Measurements from ENCODE around the gene TRPM3. TPM values are rescaled to one million over a fixed set of nuclear protein-coding genes. Genes with fewer than 3 reads are reported as not detected.

TRPM3 gene
- total and polyA plus RNA-seq, 4 donors, result 0.07 to 0.89 (median 0.67) TPM

DNA sequence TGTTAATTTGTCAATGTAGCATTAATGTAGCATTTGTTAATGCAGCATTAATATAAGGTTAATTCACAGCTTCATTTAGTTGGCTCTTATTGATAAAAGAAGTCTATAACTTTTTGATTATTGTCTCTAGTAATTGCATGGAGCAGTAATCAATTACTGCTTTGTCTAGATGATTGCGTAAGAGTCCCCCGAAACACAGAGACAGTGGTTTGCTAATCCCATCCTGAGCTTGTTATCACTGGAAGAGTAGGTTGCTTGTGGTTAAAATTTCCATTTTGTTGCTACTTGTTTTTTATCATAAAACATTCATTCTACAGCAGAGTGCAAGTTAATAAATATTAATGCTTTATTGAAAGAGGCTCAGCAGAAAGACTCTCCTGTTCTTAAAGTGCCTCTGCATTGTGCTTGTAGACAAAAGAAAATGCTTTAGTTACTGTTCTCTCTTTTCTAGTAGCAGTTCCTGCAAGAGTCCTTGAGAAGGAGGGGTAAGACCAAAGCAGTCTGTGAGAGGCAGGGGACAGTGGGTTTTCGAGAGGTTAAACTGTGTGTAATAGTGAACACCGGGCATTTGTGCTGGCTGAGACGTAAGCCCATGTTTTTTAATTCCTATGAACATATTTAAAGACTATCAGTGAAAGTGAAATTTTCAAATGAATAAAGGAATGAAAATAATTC lies 291.7 kb downstream of the TRPM3 start:
- Histone ChIP-seq H3K4me3 (ENCODE audit: low read depth in 1 of 3, low read length in 3 of 3) (no peak overlapping the region), H3K36me3 (ENCODE audit: control insufficient read depth in 4 of 4, insufficient read depth in 3 of 4, low read depth in 1 of 4, low read length in 3 of 4) (no peaks in the 10 kb centered on the region), H3K9me3 (ENCODE audit: control insufficient read depth in 4 of 4, low read length in 3 of 4) (no peaks in the 10 kb centered on the region), H3K9ac (ENCODE audit: low read depth in 1 of 2, low read length in 2 of 2) (no peak overlapping the region), H3K27ac (ENCODE audit: low read depth in 1 of 2, low read length in 2 of 2) (no peak overlapping the region), H3K27me3 (ENCODE audit: control insufficient read depth in 4 of 4, insufficient read depth in 4 of 4, low read length in 3 of 4) (no peaks in the 10 kb centered on the region), H3K4me1 (ENCODE audit: control insufficient read depth in 4 of 4, insufficient read depth in 4 of 4, low read length in 3 of 4) (peaks cover 0 to 2% (median 0%) of the 10 kb centered on the region in 4 donors)
- WGBS, result 88% methylated on average over 5 of the region's 5 CpGs
- DNase-seq (ENCODE audit: low spot score), result no peak
- TF ChIP-seq HNF4G (IDR thresholded peaks at IDR 0.05) (no peak), EGR1 (IDR thresholded peaks at IDR 0.05; ENCODE audit: low read depth in 2 of 2) (no peak), RXRA (IDR thresholded peaks at IDR 0.05) (no peak), FOXA2 (IDR thresholded peaks at IDR 0.05) (no peak), HNF4A (conservative IDR thresholded peaks at IDR 0.05) (no peak)
- TF ChIP-seq, protein P1, sequence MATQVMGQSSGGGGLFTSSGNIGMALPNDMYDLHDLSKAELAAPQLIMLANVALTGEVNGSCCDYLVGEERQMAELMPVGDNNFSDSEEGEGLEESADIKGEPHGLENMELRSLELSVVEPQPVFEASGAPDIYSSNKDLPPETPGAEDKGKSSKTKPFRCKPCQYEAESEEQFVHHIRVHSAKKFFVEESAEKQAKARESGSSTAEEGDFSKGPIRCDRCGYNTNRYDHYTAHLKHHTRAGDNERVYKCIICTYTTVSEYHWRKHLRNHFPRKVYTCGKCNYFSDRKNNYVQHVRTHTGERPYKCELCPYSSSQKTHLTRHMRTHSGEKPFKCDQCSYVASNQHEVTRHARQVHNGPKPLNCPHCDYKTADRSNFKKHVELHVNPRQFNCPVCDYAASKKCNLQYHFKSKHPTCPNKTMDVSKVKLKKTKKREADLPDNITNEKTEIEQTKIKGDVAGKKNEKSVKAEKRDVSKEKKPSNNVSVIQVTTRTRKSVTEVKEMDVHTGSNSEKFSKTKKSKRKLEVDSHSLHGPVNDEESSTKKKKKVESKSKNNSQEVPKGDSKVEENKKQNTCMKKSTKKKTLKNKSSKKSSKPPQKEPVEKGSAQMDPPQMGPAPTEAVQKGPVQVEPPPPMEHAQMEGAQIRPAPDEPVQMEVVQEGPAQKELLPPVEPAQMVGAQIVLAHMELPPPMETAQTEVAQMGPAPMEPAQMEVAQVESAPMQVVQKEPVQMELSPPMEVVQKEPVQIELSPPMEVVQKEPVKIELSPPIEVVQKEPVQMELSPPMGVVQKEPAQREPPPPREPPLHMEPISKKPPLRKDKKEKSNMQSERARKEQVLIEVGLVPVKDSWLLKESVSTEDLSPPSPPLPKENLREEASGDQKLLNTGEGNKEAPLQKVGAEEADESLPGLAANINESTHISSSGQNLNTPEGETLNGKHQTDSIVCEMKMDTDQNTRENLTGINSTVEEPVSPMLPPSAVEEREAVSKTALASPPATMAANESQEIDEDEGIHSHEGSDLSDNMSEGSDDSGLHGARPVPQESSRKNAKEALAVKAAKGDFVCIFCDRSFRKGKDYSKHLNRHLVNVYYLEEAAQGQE (IDR thresholded peaks at IDR 0.05), result no peak

DNA sequence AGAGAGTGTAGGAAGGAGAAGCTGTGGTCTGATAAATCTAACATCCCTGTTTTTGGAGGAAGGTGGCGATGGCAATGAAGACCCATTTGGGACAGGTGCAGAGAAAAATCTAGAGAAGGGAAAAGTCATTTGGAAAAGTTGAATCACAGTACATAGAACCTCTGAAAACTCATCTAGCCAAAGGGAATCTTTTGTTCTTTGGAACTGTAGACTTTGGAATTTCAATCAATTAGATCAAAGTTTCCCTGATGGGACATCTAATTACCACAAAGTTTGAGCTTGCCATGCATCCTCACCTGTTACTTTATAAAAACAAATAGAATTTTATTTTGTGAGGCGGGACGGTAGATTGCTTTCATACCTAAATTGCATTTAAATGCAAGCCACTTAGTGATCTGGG lies 294.9 kb downstream of the TRPM3 start:
- H3K4me1 ChIP-seq (ENCODE audit: control insufficient read depth in 4 of 4, insufficient read depth in 4 of 4, low read length in 3 of 4), result peaks cover 0 to 2% (median 0%) of the 10 kb centered on the region in 4 donors
- no peak overlapping the region for H3K4me3 ChIP-seq (ENCODE audit: low read depth in 1 of 3, low read length in 3 of 3)
- WGBS, result 83% methylated on average over 3 of the region's 3 CpGs
- no peak overlapping the region for H3K9ac ChIP-seq (ENCODE audit: low read depth in 1 of 2, low read length in 2 of 2)
- no peaks in the 10 kb centered on the region for H3K27me3 ChIP-seq (ENCODE audit: control insufficient read depth in 4 of 4, insufficient read depth in 4 of 4, low read length in 3 of 4)
- no peak overlapping the region for H3K27ac ChIP-seq (ENCODE audit: low read depth in 1 of 2, low read length in 2 of 2)
- DNase-seq (ENCODE audit: low spot score), result no peak
- no peaks in the 10 kb centered on the region for H3K9me3 ChIP-seq (ENCODE audit: control insufficient read depth in 4 of 4, low read length in 3 of 4)
- H3K36me3 ChIP-seq (ENCODE audit: control insufficient read depth in 4 of 4, insufficient read depth in 3 of 4, low read depth in 1 of 4, low read length in 3 of 4), result no peaks in the 10 kb centered on the region
- TF ChIP-seq GABPA (IDR thresholded peaks at IDR 0.05 in 1 of 2, conservative IDR thresholded peaks at IDR 0.05 in 1 of 2), result no peak
- TF ChIP-seq, protein P1 (IDR thresholded peaks at IDR 0.05), result no peak
- TF ChIP-seq SP1 (IDR thresholded peaks at IDR 0.05), result no peak
- peak; percentile 55 to 61 for TF ChIP-seq HNF4A (conservative IDR thresholded peaks at IDR 0.05)
- no peak for TF ChIP-seq RXRA (IDR thresholded peaks at IDR 0.05)

DNA sequence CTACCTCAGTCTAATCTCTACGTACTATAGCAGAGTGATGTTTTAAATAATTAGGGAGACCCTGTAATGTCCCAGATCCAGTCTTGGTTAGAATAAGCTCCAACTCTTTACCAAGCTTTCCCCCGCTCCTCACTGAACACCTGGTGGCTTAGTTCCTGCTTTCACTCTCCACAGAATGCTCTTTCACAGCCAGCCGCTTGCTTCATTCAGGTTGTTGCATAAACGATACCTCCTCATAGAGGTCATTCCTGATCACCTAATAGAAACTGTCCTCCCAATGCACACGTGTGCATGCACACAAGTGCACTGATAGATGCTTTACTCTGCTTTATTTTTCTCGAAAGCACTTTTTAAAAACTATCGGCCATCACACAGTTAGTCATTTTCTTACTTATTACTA lies 298.1 kb downstream of the TRPM3 start:
- no peaks in the 10 kb centered on the region for H3K36me3 ChIP-seq (ENCODE audit: control insufficient read depth in 4 of 4, insufficient read depth in 3 of 4, low read depth in 1 of 4, low read length in 3 of 4)
- WGBS, result 85% methylated on average over 7 of the region's 7 CpGs
- H3K9ac ChIP-seq (ENCODE audit: low read depth in 1 of 2, low read length in 2 of 2), result no peak overlapping the region
- H3K27ac ChIP-seq (ENCODE audit: low read depth in 1 of 2, low read length in 2 of 2), result no peak overlapping the region
- TF ChIP-seq RXRA (IDR thresholded peaks at IDR 0.05) (no peak), SP1 (IDR thresholded peaks at IDR 0.05) (no peak), FOXA1 (IDR thresholded peaks at IDR 0.05) (no peak), FOXA2 (IDR thresholded peaks at IDR 0.05) (no peak), RAD21 (IDR thresholded peaks at IDR 0.05) (no peak), TAF1 (conservative IDR thresholded peaks at IDR 0.05) (no peak), NR2F2 (IDR thresholded peaks at IDR 0.05) (no peak), EGR1 (IDR thresholded peaks at IDR 0.05; ENCODE audit: low read depth in 2 of 2) (no peak)
- TF ChIP-seq, protein P2, sequence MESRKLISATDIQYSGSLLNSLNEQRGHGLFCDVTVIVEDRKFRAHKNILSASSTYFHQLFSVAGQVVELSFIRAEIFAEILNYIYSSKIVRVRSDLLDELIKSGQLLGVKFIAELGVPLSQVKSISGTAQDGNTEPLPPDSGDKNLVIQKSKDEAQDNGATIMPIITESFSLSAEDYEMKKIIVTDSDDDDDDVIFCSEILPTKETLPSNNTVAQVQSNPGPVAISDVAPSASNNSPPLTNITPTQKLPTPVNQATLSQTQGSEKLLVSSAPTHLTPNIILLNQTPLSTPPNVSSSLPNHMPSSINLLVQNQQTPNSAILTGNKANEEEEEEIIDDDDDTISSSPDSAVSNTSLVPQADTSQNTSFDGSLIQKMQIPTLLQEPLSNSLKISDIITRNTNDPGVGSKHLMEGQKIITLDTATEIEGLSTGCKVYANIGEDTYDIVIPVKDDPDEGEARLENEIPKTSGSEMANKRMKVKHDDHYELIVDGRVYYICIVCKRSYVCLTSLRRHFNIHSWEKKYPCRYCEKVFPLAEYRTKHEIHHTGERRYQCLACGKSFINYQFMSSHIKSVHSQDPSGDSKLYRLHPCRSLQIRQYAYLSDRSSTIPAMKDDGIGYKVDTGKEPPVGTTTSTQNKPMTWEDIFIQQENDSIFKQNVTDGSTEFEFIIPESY (IDR thresholded peaks at IDR 0.05), result no peak
- no peak overlapping the region for H3K4me3 ChIP-seq (ENCODE audit: low read depth in 1 of 3, low read length in 3 of 3)
- H3K4me1 ChIP-seq (ENCODE audit: control insufficient read depth in 4 of 4, insufficient read depth in 4 of 4, low read length in 3 of 4), result peaks cover 0 to 2% (median 0%) of the 10 kb centered on the region in 4 donors
- no peaks in the 10 kb centered on the region for H3K27me3 ChIP-seq (ENCODE audit: control insufficient read depth in 4 of 4, insufficient read depth in 4 of 4, low read length in 3 of 4)
- H3K9me3 ChIP-seq (ENCODE audit: control insufficient read depth in 4 of 4, low read length in 3 of 4), result no peaks in the 10 kb centered on the region
- no peak for DNase-seq (ENCODE audit: low spot score)

Data from liver (tissue), 9 donors.